SK-N-SH (cell line): Measurements from ENCODE around the gene ALDH4A1. TPM values are rescaled to one million over a fixed set of nuclear protein-coding genes. Genes with fewer than 3 reads are reported as not detected.

Experiments
- CTCF ChIA-PET: fragments of 300-600, 350-600 bp; formaldehyde crosslinking; extraction: SDS; loops from one replicate; lab custom pipeline; 2021; lab: Yijun Ruan, JAX
- POLR2A ChIA-PET: fragments of 350-600 bp; sonication (Branson Sonifier 250); formaldehyde crosslinking; extraction: SDS; loops from one replicate; lab custom pipeline; 2020; ENCODE audit warnings: antibody characterized with exemption, inconsistent platforms; lab: Yijun Ruan, JAX
- DNase-seq: peaks from one replicate; pipeline ENCODE4 v3.0.0; 2012
- H2AFZ ChIP-seq: fragments of 200-600 bp; sonication (generic); 2 replicates; pipeline ENCODE4 v1.8.1; 2016; ENCODE audit warnings: antibody characterized with exemption, mild to moderate bottlenecking, low read depth
- H3F3A ChIP-seq: fragments of 200-600 bp; sonication (generic); replicated peaks from 2 replicates; pipeline ENCODE3; 2016; ENCODE audit warnings: antibody characterized with exemption, mild to moderate bottlenecking; ENCODE audit not compliant: insufficient read depth
- H3K27ac ChIP-seq, 2 experiments: fragments of 200-500 bp in 1 of 2; fragments of 200-600 bp in 1 of 2; sonication (Bioruptor generic) in 1 of 2; sonication (generic), shearing (Covaris generic) in 1 of 2; 2 replicates each; pipeline versions ENCODE4 v1.5.1 to v1.6.1; 2014 to 2016; ENCODE audit warnings: low read depth in 2 of 2, inconsistent platforms in 1 of 2, low read length in 1 of 2, mild to moderate bottlenecking in 1 of 2, mixed read lengths in 1 of 2
- H3K27me3 ChIP-seq: fragments of 200-600 bp; sonication (generic), shearing (Covaris generic); 2 replicates; pipeline ENCODE4 v1.6.1; 2016; ENCODE audit warnings: mixed run types; ENCODE audit not compliant: insufficient read depth
- H3K36me3 ChIP-seq, 2 experiments: fragments of 200-500 bp in 1 of 2; fragments of 200-600 bp in 1 of 2; sonication (Bioruptor generic) in 1 of 2; sonication (generic) in 1 of 2; replicated peaks in 1 of 2; 2 replicates each; pipeline versions ENCODE3 to v1.5.1; 2014 to 2016; ENCODE audit warnings: low read length in 1 of 2, mild to moderate bottlenecking in 1 of 2; ENCODE audit not compliant: insufficient read depth in 2 of 2, control insufficient read depth in 1 of 2
- H3K4me1 ChIP-seq, 2 experiments: fragments of 200-500 bp in 1 of 2; fragments of 200-600 bp in 1 of 2; sonication (Bioruptor generic) in 1 of 2; sonication (generic), shearing (Covaris generic) in 1 of 2; 2 replicates each; pipeline versions ENCODE4 v1.5.1 to v1.6.1; 2014 to 2016; ENCODE audit warnings: low read depth in 1 of 2, low read length in 1 of 2, mixed run types in 1 of 2; ENCODE audit not compliant: insufficient read depth in 2 of 2, control insufficient read depth in 1 of 2
- H3K4me2 ChIP-seq: fragments of 200-600 bp; sonication (generic), shearing (Covaris generic); 2 replicates; pipeline ENCODE4 v1.6.1; 2017; ENCODE audit warnings: mixed run types
- H3K4me3 ChIP-seq, 2 experiments: fragments of 200-500 bp in 1 of 2; fragments of 200-600 bp in 1 of 2; sonication (Bioruptor generic) in 1 of 2; sonication (generic), shearing (Covaris generic) in 1 of 2; 2 replicates each; pipeline versions ENCODE4 v1.5.1 to v1.8.1; 2014 to 2016; ENCODE audit warnings: low read depth in 2 of 2, inconsistent platforms in 1 of 2, low read length in 1 of 2, mild to moderate bottlenecking in 1 of 2, mixed read lengths in 1 of 2, moderate library complexity in 1 of 2
- H3K79me2 ChIP-seq: fragments of 200-600 bp; sonication (generic); 2 replicates; pipeline ENCODE4 v1.8.1; 2017; ENCODE audit warnings: mild to moderate bottlenecking; ENCODE audit not compliant: insufficient read depth
- H3K9ac ChIP-seq: fragments of 200-600 bp; sonication (generic); 2 replicates; pipeline ENCODE4 v1.6.1; 2017; ENCODE audit warnings: mixed run types
- H3K9me2 ChIP-seq: fragments of 200-600 bp; sonication (generic); 2 replicates; pipeline ENCODE4 v1.6.1; 2017; ENCODE audit warnings: mixed run types
- H3K9me3 ChIP-seq: fragments of 200-600 bp; sonication (generic); 2 replicates; pipeline ENCODE4 v1.6.1; 2017; ENCODE audit warnings: mixed run types, mild to moderate bottlenecking, moderate library complexity
- H4K20me1 ChIP-seq: fragments of 200-600 bp; sonication (generic); 2 replicates; pipeline ENCODE4 v1.6.1; 2017; ENCODE audit warnings: mild to moderate bottlenecking, mixed run types; ENCODE audit not compliant: insufficient read depth
- EP300 ChIP-seq, 2 experiments: IDR thresholded peaks; 2 replicates each; pipeline versions ENCODE4 v1.4.0 to v1.6.1; 2012; ENCODE audit warnings: borderline replicate concordance in 1 of 2, low read depth in 1 of 2, low read length in 1 of 2
- GATA2 ChIP-seq: sonication (generic); formaldehyde crosslinking; IDR thresholded peaks from 2 replicates; pipeline ENCODE4 v1.5.0; 2020; ENCODE audit warnings: mild to moderate bottlenecking, missing genetic modification reagents
- IRF3 ChIP-seq: fragments of 150-350 bp; IDR thresholded peaks from 2 replicates; pipeline ENCODE4 v1.6.1; 2016; ENCODE audit warnings: mild to moderate bottlenecking, low read depth, low read length
- MAX ChIP-seq: IDR thresholded peaks from 2 replicates; pipeline ENCODE4 v1.4.0; 2012; ENCODE audit warnings: low read depth
- MEF2A ChIP-seq: IDR thresholded peaks from 2 replicates; pipeline ENCODE4 v1.4.0; 2012; ENCODE audit warnings: low read depth, borderline replicate concordance
- MXI1 ChIP-seq: IDR thresholded peaks from 2 replicates; pipeline ENCODE4 v1.6.1; 2012; ENCODE audit warnings: mild to moderate bottlenecking, low read depth, low read length, improper control_type of control experiment
- NRF1 ChIP-seq: IDR thresholded peaks from 2 replicates; pipeline ENCODE4 v1.6.1; 2012; ENCODE audit warnings: low read depth, mild to moderate bottlenecking, low read length
- POLR2AphosphoS5 ChIP-seq: IDR thresholded peaks from 2 replicates; pipeline ENCODE4 v1.6.1; 2012; ENCODE audit warnings: low read depth, low read length
- RXRA ChIP-seq: IDR thresholded peaks from 2 replicates; pipeline ENCODE4 v1.4.0; 2012; ENCODE audit warnings: low read depth, mild to moderate bottlenecking, borderline replicate concordance
- SMC3 ChIP-seq: IDR thresholded peaks from 2 replicates; pipeline ENCODE4 v1.6.1; 2012; ENCODE audit warnings: low read depth, low read length, improper control_type of control experiment
- TAF1 ChIP-seq: IDR thresholded peaks from 2 replicates; pipeline ENCODE4 v1.6.1; 2012; ENCODE audit warnings: low read depth, mild to moderate bottlenecking, low read length, moderate library complexity, borderline replicate concordance
- USF1 ChIP-seq: IDR thresholded peaks from 2 replicates; pipeline ENCODE4 v1.4.0; 2012; ENCODE audit warnings: low read depth, borderline replicate concordance
- WGBS: methylation state at CpG from one replicate; pipeline ENCODE4 v1.1.6; 2017; ENCODE audit warnings: low lambda C conversion rate; 5-methylcytosine and 5-hydroxymethylcytosine counted together
- polyA plus RNA-seq, 3 experiments: library from polyadenylated mRNA; depleted of rRNA; stranded (reverse); fragments of >200 nt; gene quantifications; 2 replicates each; pipeline ENCODE4 v1.2.3, GENCODE V29; 2012
- TF ChIP-seq, protein P1 (sequence below): IDR thresholded peaks from 2 replicates; pipeline ENCODE4 v1.6.1; 2012; ENCODE audit warnings: mild to moderate bottlenecking, low read depth, low read length, moderate library complexity
- TF ChIP-seq, protein P2 (sequence below): fragments of 150-350 bp; IDR thresholded peaks from 2 replicates; pipeline ENCODE4 v1.6.1; 2017; ENCODE audit warnings: antibody characterized with exemption, low read length, low read depth, borderline replicate concordance
- TF ChIP-seq, protein P3 (sequence below): IDR thresholded peaks from 2 replicates; pipeline ENCODE4; 2012

ALDH4A1 gene
- polyA plus RNA-seq, 1 of the 3 experiments (the other 2 are of a cell fraction), result 18.5 TPM

DNA sequence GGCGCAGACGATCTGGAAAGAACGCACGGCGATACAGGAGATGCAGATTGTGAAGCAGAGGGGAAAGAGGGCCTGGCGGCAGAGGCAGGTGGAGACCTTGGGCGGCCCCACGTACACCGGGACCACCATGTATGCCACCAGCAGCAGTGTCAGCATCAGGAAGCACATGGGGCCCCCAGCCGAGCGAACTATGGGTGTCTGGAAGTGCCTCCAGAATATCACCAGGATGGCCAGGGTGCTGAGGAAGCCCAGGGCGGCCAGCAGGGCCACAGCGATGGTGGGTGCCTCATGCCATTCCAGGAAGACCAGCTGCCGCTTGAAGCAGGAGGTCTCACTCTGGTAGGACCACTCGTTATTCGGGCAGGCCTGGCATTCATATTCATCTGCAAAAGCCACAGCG is 62.2 kb downstream of the ALDH4A1 start:
- H3K27ac ChIP-seq, result no peak overlapping the region
- ChIA-PET POLR2A (no interaction called here), CTCF (interaction anchor here (1.2 kb wide), 1 partner anchor 243 kb away, joined by 3 read pairs; no protein-coding TSS in a partner anchor)
- no peak overlapping the region for H2AFZ ChIP-seq
- H3K4me3 ChIP-seq, result no peak overlapping the region
- H3K4me1 ChIP-seq, result no peaks in the 10 kb centered on the region
- no peak for DNase-seq
- 75% methylated on average over 14 of the region's 17 CpGs for WGBS
- H3K36me3 ChIP-seq, result no peaks in the 10 kb centered on the region
- no peaks in the 10 kb centered on the region for H3K9me3 ChIP-seq
- H3K79me2 ChIP-seq, result no peaks in the 10 kb centered on the region
- no peaks in the 10 kb centered on the region for H4K20me1 ChIP-seq
- no peak overlapping the region for H3K4me2 ChIP-seq
- no peaks in the 10 kb centered on the region for H3F3A ChIP-seq
- TF ChIP-seq POLR2AphosphoS5, result no peak
- TF ChIP-seq MXI1, result no peak
- no peak for TF ChIP-seq RXRA
- TF ChIP-seq IRF3, result no peak
- TF ChIP-seq, protein P1, sequence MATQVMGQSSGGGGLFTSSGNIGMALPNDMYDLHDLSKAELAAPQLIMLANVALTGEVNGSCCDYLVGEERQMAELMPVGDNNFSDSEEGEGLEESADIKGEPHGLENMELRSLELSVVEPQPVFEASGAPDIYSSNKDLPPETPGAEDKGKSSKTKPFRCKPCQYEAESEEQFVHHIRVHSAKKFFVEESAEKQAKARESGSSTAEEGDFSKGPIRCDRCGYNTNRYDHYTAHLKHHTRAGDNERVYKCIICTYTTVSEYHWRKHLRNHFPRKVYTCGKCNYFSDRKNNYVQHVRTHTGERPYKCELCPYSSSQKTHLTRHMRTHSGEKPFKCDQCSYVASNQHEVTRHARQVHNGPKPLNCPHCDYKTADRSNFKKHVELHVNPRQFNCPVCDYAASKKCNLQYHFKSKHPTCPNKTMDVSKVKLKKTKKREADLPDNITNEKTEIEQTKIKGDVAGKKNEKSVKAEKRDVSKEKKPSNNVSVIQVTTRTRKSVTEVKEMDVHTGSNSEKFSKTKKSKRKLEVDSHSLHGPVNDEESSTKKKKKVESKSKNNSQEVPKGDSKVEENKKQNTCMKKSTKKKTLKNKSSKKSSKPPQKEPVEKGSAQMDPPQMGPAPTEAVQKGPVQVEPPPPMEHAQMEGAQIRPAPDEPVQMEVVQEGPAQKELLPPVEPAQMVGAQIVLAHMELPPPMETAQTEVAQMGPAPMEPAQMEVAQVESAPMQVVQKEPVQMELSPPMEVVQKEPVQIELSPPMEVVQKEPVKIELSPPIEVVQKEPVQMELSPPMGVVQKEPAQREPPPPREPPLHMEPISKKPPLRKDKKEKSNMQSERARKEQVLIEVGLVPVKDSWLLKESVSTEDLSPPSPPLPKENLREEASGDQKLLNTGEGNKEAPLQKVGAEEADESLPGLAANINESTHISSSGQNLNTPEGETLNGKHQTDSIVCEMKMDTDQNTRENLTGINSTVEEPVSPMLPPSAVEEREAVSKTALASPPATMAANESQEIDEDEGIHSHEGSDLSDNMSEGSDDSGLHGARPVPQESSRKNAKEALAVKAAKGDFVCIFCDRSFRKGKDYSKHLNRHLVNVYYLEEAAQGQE, result no peak
- TF ChIP-seq, protein P2, sequence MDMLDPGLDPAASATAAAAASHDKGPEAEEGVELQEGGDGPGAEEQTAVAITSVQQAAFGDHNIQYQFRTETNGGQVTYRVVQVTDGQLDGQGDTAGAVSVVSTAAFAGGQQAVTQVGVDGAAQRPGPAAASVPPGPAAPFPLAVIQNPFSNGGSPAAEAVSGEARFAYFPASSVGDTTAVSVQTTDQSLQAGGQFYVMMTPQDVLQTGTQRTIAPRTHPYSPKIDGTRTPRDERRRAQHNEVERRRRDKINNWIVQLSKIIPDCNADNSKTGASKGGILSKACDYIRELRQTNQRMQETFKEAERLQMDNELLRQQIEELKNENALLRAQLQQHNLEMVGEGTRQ, result no peak
- no peak for TF ChIP-seq MEF2A
- no peak for TF ChIP-seq MAX
- no peak for TF ChIP-seq SMC3
- TF ChIP-seq EP300 (IDR thresholded peaks at IDR 0.05; ENCODE audit: borderline replicate concordance in 1 of 2, low read depth in 1 of 2, low read length in 1 of 2), result no peak
- no peak for TF ChIP-seq TAF1
- TF ChIP-seq NRF1, result no peak
- TF ChIP-seq, protein P3, sequence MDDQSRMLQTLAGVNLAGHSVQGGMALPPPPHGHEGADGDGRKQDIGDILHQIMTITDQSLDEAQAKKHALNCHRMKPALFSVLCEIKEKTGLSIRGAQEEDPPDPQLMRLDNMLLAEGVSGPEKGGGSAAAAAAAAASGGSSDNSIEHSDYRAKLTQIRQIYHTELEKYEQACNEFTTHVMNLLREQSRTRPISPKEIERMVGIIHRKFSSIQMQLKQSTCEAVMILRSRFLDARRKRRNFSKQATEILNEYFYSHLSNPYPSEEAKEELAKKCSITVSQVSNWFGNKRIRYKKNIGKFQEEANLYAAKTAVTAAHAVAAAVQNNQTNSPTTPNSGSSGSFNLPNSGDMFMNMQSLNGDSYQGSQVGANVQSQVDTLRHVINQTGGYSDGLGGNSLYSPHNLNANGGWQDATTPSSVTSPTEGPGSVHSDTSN, result no peak
- no peak for TF ChIP-seq GATA2 (CRISPR knock-in tag)
- no peak for TF ChIP-seq USF1
- no peaks in the 10 kb centered on the region; the same call in 1 of the 2 replicates for H3K27me3 ChIP-seq
- no peak overlapping the region for H3K9ac ChIP-seq
- no peaks in the 10 kb centered on the region for H3K9me2 ChIP-seq
